ENCODE measurements around the gene NR2C1.

NR2C1 gene

DNA sequence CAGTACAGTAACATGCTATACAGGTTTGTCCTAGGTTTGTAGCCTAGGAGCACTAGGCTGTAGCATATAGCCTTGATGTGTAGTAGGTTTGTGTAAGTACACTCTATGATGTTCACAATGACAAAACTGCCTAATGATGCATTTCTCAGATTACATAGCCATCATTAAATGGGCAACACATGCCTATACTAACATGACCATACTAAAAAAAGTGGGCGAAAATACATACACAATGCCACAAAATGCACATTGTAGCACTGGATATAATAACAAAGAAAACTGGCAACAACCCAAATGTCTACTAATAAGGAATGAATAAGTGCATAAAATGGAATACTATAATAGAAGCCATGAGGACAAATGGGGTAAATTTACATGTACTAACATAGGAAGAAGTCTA, 38.7 kb downstream of the NR2C1 start:
- no peak for DNase-seq
- Histone ChIP-seq H3K27me3 (replicated peaks) (no peaks in the 10 kb centered on the region), H3K36me3 (replicated peaks) (peaks cover under 1% of the 10 kb centered on the region), H3K4me3 (ENCODE audit: low read depth, low read length) (no peak overlapping the region), H3K27ac (no peak overlapping the region)
- in situ Hi-C loops (cut with HindIII; ENCODE audit: low pct_ligation_motif_present, low sequenced_read_pairs), result no loop called here
- TF ChIP-seq CTCF (IDR thresholded peaks at IDR 0.05; ENCODE audit: low read depth, low read length, missing control alignments), result no peak

DNA sequence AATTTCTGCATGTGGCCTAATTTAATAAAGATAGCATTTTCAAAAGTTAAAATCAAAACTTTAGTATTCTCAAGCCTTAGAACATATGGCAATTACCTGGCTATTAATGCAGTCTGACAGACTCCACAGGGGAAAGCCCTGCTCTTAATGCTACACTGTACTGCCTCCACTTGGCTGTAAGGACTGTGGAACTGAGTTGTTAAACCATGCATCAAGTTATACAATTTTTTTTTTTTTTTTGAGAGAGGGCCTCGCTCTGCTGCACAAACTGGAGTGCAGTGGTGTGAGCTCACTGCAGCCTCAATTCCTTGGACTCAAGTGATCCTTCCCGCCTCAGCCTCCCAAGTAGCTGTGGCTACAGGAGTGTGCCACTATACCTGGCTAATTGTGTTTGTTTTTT, 50.9 kb downstream of the NR2C1 start:
- in situ Hi-C loops (cut with HindIII; ENCODE audit: low pct_ligation_motif_present, low sequenced_read_pairs), result no loop called here
- no peak overlapping the region for H3K4me3 ChIP-seq (ENCODE audit: low read depth, low read length)
- peaks cover 2% of the 10 kb centered on the region for H3K36me3 ChIP-seq (replicated peaks)
- no peak for TF ChIP-seq CTCF (IDR thresholded peaks at IDR 0.05; ENCODE audit: low read depth, low read length, missing control alignments)
- H3K27me3 ChIP-seq (replicated peaks), result no peaks in the 10 kb centered on the region
- no peak overlapping the region for H3K27ac ChIP-seq
- DNase-seq, result no peak

DNA sequence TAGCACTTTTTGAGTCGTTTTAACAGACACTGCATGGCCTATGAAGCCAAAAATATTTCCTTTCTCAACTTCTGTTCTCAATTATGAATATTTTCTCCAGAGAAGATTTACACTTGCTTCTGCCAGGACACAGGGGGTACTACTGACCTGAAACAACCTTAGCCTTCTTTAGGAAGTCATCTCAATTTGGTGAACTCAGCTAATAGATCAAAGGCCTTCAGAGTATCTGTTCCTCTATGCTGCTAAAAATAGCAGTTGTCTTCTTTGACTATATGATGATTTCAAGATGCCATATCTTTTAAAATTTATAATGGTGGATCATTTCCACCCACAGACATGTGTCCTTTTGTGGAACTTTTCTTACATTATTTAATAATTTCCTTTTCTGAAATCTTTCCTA, 55.9 kb downstream of the NR2C1 start:
- H3K4me3 ChIP-seq (ENCODE audit: low read depth, low read length), result no peak overlapping the region
- no peak for TF ChIP-seq CTCF (IDR thresholded peaks at IDR 0.05; ENCODE audit: low read depth, low read length, missing control alignments)
- in situ Hi-C loops (cut with HindIII; ENCODE audit: low pct_ligation_motif_present, low sequenced_read_pairs), result no loop called here
- no peaks in the 10 kb centered on the region for H3K27me3 ChIP-seq (replicated peaks)
- no peak for DNase-seq
- no peaks in the 10 kb centered on the region for H3K36me3 ChIP-seq (replicated peaks)
- no peak overlapping the region for H3K27ac ChIP-seq

GRCh38 chr12:95016120-95016519, 57.3 kb downstream of the NR2C1 start:
- Histone ChIP-seq H3K4me3 (ENCODE audit: low read depth, low read length) (no peak overlapping the region), H3K27ac (no peak overlapping the region), H3K27me3 (replicated peaks) (no peaks in the 10 kb centered on the region), H3K36me3 (replicated peaks) (no peaks in the 10 kb centered on the region)
- no peak for DNase-seq
- in situ Hi-C loops (cut with HindIII; ENCODE audit: low pct_ligation_motif_present, low sequenced_read_pairs), result no loop called here
- TF ChIP-seq CTCF (IDR thresholded peaks at IDR 0.05; ENCODE audit: low read depth, low read length, missing control alignments), result no peak

DNA sequence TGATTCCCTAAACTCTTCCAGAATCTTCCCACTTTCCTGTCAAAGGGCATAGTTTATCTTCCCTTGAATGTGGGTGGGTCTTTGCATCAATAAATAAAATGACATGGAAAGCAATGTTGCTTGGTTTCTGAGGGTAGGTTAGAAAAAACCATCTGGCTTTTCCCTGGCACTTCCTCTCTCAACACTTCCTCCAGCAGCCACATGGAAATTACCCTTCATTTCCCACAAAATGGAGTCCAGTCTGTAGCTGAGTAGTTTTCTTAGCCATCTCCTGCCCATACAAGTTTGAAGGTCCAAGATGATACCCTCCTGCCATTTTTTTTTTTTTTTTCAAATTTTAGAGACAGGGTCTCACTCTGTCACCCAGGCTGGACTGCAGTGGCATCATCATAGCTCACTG, 58.9 kb downstream of the NR2C1 start:
- no peak for TF ChIP-seq CTCF (IDR thresholded peaks at IDR 0.05; ENCODE audit: low read depth, low read length, missing control alignments)
- Histone ChIP-seq H3K27me3 (replicated peaks) (no peaks in the 10 kb centered on the region), H3K4me3 (ENCODE audit: low read depth, low read length) (no peak overlapping the region), H3K36me3 (replicated peaks) (no peaks in the 10 kb centered on the region), H3K27ac (no peak overlapping the region)
- in situ Hi-C loops (cut with HindIII; ENCODE audit: low pct_ligation_motif_present, low sequenced_read_pairs), result no loop called here
- DNase-seq, result no peak

DNA sequence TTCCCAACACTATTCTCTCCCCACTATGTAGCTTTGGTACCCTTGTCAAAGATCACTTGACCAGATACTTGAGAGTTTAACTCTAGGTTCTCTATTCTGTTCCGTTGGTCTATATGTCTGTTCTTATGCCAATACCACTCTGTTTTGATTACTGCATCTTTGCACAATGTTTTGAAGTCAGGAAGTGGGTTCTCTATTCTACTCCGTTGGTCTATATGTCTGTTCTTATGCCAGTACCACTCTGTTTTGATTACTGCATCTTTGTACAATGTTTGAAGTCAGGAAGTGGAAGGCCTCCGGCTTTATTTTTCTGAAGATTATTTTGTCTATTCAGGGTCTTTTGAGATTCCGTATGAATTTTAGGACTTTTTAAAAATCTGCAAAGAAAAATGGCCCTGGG, 67.2 kb downstream of the NR2C1 start:
- in situ Hi-C loops (cut with HindIII; ENCODE audit: low pct_ligation_motif_present, low sequenced_read_pairs), result no loop called here
- no peak overlapping the region for H3K4me3 ChIP-seq (ENCODE audit: low read depth, low read length)
- peaks cover under 1% of the 10 kb centered on the region for H3K36me3 ChIP-seq (replicated peaks)
- DNase-seq, result no peak
- H3K27ac ChIP-seq, result no peak overlapping the region
- no peaks in the 10 kb centered on the region for H3K27me3 ChIP-seq (replicated peaks)
- no peak for TF ChIP-seq CTCF (IDR thresholded peaks at IDR 0.05; ENCODE audit: low read depth, low read length, missing control alignments)
